ENCODE measurements around the gene HLA-A.

DNA sequence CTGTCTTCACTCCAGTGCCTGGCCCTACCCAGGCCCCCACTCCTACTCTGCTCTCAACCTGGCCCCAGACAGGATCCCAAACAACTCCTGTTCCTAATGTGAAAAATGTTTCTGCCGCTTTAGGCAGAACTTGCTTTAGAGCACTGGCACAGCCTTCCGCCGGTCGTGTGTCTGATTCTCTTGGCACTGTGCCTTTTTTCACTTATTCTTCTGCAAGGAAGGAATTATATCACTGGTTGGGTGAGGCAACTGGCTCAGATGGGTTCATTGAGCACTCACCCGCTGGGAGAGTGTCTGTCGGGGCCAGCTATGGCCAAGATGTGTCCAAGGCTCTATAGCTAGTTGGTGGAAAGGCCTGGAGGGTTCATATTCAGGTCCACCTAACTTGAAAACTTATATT, 33.6 kb upstream of the HLA-A start:
- TF ChIP-seq FOXK2 (IDR thresholded peaks at IDR 0.05) = no peak
- no peak for TF ChIP-seq FOXA1 (IDR thresholded peaks at IDR 0.05)
- TF ChIP-seq BHLHE40 (IDR thresholded peaks at IDR 0.05; ENCODE audit: borderline replicate concordance) = no peak
- no peak for TF ChIP-seq SUZ12 (IDR thresholded peaks at IDR 0.05)
- TF ChIP-seq FOXM1 (IDR thresholded peaks at IDR 0.05; ENCODE audit: borderline replicate concordance) = no peak
- TF ChIP-seq SP1 (IDR thresholded peaks at IDR 0.05) = no peak
- no peak for TF ChIP-seq HDGF (IDR thresholded peaks at IDR 0.05; ENCODE audit: borderline replicate concordance)
- TF ChIP-seq CTBP1 (IDR thresholded peaks at IDR 0.05; ENCODE audit: borderline replicate concordance) = no peak
- no peak for TF ChIP-seq ARNT (IDR thresholded peaks at IDR 0.05)
- TF ChIP-seq NFRKB (IDR thresholded peaks at IDR 0.05) = no peak
- TF ChIP-seq, protein P1, sequence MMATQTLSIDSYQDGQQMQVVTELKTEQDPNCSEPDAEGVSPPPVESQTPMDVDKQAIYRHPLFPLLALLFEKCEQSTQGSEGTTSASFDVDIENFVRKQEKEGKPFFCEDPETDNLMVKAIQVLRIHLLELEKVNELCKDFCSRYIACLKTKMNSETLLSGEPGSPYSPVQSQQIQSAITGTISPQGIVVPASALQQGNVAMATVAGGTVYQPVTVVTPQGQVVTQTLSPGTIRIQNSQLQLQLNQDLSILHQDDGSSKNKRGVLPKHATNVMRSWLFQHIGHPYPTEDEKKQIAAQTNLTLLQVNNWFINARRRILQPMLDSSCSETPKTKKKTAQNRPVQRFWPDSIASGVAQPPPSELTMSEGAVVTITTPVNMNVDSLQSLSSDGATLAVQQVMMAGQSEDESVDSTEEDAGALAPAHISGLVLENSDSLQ (IDR thresholded peaks at IDR 0.05) = no peak
- no peak for TF ChIP-seq ZNF384 (IDR thresholded peaks at IDR 0.05)
